LNCAP (cell line): Measurements from ENCODE around the gene CXCL8.

ENCODE experiments used
- TF ChIP-seq, protein P1 (sequence below): fragments of 450-650 bp; IDR thresholded peaks from 2 replicates; pipeline ENCODE4 v1.5.1; 2017; ENCODE audit warnings: mild to moderate bottlenecking

Gene CXCL8

GRCh38 chr4:73709451-73710033 lies 30.8 kb upstream of the CXCL8 start:
- TF ChIP-seq, protein P1, sequence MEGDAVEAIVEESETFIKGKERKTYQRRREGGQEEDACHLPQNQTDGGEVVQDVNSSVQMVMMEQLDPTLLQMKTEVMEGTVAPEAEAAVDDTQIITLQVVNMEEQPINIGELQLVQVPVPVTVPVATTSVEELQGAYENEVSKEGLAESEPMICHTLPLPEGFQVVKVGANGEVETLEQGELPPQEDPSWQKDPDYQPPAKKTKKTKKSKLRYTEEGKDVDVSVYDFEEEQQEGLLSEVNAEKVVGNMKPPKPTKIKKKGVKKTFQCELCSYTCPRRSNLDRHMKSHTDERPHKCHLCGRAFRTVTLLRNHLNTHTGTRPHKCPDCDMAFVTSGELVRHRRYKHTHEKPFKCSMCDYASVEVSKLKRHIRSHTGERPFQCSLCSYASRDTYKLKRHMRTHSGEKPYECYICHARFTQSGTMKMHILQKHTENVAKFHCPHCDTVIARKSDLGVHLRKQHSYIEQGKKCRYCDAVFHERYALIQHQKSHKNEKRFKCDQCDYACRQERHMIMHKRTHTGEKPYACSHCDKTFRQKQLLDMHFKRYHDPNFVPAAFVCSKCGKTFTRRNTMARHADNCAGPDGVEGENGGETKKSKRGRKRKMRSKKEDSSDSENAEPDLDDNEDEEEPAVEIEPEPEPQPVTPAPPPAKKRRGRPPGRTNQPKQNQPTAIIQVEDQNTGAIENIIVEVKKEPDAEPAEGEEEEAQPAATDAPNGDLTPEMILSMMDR: no peak

DNA sequence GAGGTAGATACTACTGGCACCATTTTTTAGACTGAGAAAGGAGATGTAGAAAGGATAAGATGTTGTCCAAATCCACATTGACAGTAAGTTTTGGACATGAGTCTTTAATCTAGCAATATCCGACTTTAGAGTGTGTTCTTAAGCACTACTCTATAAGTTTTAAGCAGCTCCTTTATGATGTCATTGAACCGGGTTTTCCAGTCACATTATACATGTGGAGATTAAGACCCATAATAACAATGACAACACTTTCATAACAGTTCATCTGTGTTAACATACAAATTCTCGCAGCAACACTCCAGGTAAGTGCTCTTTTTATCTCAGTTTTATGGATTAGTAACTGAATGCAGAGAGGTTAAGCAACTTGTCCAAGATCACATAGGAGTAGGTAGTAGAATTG lies 30.3 kb upstream of the CXCL8 start:
- TF ChIP-seq, protein P1: no peak

- TF ChIP-seq, protein P1: no peak
Measured at GRCh38 chr4:73711989-73712388, 28.4 kb upstream of the CXCL8 start.

DNA sequence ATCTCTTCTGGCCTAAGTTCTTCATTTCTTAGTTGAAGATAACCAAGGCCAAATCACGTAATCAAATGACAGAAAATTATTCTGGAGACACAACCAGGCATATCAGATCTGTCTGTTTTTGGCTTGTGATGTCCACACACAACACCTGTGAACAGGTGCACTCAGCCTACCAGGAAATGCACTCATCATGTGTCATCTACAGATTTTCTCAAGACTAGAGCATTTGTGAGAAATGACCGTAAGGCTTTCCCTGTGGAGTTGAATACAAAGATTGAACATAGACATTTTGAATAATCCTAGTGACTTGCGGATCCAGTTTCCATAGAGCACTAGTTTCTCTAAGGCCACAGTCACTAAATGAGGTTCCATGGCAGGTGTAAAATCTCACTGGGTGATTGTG lies 26.7 kb upstream of the CXCL8 start:
- TF ChIP-seq, protein P1: no peak

DNA sequence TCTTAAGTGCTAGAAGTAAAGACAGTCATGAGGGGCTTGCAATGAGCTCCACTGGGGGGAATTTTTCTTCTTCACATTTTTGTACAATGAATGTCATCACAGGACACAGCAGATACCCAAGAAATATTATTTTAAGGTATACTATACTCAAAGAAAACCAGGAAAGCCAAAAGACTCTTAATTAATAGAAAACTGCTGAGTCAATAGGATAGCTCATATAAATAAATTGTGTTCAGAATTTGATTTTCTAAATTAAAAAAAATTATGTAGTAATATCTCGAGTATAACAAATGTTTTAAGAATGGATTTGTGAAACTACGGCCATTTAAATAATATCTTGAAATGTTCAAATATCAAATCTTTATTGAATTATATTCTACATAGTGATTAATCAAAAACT lies 25.7 kb upstream of the CXCL8 start:
- TF ChIP-seq, protein P1: no peak

DNA sequence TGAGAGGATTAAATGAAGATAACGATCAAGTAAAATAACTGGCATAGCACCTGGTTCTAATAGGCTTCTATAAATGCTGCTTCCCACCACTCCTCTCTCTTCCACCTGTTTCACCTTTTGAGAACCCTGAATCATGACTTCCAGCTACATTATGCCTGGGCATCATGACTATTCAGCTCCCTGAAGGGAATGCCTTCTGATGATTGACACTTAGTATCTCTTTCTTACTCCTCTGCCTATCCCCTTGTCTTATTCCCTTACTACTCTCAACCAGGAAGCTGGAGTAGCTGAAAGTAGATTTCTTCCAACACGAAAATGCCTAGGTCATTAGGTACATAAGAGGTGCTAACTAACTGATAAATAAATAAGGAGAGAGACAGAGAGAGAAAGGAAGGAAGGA lies 24.7 kb upstream of the CXCL8 start:
- TF ChIP-seq, protein P1: no peak

DNA sequence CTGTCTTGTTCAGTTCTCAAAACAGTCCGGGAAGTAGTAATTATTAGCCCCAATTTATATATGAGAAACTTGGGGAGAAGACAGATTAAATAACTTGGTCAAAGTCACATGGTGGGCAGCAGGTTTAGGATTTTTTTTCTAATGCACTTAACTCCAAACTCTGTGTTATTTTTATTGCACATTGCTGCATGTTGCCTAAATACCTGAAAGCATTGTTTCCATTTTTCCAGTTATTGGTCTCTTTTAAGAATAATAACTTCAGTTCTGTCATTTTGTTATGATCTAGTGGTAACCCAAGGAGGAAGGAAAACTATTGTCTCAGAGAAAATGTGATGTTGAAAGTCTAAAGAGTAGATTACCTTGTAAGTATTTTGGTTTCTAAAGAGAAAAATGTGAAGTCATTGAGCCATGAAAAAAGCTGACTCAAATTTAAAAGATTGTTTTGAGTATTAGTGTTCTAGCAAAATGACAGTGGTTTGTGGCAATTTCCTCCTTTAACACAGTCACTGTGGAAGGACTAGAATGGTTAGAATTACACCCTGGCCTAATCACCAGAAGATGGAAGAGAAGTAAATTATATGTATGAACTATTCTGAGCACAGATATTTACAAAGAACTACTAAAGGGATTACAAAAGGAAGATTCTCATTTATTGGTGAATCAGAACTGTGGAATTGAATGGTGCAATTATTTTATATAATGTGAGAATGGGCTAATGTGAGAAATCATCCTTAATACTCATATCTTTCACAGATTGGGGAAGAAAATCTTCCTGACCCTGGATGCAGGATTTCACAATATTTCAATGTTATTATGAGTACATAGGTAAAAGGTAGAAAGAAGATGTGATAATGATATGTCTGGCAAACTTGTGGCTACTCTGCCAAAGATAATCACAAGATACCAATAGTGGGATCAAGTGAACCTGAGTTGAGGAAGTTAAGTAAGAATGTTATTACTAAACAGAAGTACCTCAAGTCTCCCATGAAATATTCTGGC lies 21.7 kb upstream of the CXCL8 start:
- TF ChIP-seq, protein P1: no peak
